Measurements from ENCODE around the gene TDRD1. TPM values are rescaled to one million over a fixed set of nuclear protein-coding genes. Genes with fewer than 3 reads are reported as not detected.
"Not testable (repeated sequence)": the region's sequence is repeated elsewhere in the genome, so short reads cannot be mapped to it uniquely, and the experiment has no call there.

Gene TDRD1
- total RNA-seq, 1 donor from 2014 or later = 0.53 TPM

DNA sequence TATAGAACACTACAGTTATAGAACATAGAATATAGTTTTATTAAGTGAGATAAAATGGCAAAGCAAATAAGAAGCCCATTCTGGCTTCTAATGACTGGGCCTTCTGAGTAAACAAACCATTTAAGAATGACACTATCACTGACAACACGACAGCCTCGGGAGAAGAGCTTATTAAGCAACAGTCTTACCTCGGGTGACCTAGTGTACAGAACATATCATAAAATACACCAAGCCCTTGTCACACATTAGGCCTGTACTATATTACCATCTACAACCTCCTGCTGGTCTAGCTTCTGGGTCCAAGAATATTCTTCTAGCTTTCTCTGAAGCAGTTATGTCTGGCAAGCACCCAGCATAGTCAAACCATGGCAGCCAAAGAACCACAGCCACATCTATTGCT is 37.1 kb upstream of the TDRD1 start:
- no peak overlapping the region for H3K4me3 ChIP-seq
- no peaks in the 10 kb centered on the region for H3K9me3 ChIP-seq
- intact Hi-C loops (cut with DNase I) = loop anchor here (10.0 kb wide), 1 partner anchor 283 kb away; no protein-coding TSS in a partner anchor
- no peak overlapping the region for H3K27ac ChIP-seq
- H3K27me3 ChIP-seq = no peaks in the 10 kb centered on the region
- TF ChIP-seq CTCF (IDR thresholded peaks at IDR 0.05) = no peak
- DNase-seq (ENCODE audit: low spot score in 2 of 2) = no peak
- no peaks in the 10 kb centered on the region for H3K4me1 ChIP-seq
- H3K36me3 ChIP-seq = peaks cover 17 to 44% of the 10 kb centered on the region in 2 donors

DNA sequence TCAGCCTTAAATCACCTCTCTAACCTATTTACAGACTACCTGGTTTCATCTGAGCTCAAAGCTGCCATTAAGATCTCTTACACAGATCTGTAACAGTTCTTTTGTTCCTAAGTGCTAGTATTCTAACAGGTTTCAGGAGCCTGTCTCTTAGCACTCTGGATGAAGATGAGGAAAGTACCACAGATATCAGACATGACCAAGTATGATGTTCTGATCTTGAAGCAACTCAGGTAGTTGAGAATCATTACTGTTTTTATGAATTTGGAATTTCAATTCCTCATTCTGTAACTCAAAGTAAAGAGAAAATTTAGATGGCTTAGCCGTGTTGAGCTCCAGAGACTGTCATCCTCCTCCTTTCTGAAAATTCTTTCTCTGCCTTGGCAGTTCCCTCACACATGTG is 36.0 kb upstream of the TDRD1 start:
- TF ChIP-seq CTCF (IDR thresholded peaks at IDR 0.05) = no peak
- no peak for DNase-seq (ENCODE audit: low spot score in 2 of 2)
- H3K4me3 ChIP-seq = no peak overlapping the region
- H3K36me3 ChIP-seq = peaks cover 17 to 47% of the 10 kb centered on the region in 2 donors
- H3K4me1 ChIP-seq = no peaks in the 10 kb centered on the region
- H3K27ac ChIP-seq = no peak overlapping the region
- no peaks in the 10 kb centered on the region for H3K27me3 ChIP-seq
- no peaks in the 10 kb centered on the region for H3K9me3 ChIP-seq
- intact Hi-C loops (cut with DNase I) = loop anchor here (10.0 kb wide), 1 partner anchor 282 kb away; no protein-coding TSS in a partner anchor

DNA sequence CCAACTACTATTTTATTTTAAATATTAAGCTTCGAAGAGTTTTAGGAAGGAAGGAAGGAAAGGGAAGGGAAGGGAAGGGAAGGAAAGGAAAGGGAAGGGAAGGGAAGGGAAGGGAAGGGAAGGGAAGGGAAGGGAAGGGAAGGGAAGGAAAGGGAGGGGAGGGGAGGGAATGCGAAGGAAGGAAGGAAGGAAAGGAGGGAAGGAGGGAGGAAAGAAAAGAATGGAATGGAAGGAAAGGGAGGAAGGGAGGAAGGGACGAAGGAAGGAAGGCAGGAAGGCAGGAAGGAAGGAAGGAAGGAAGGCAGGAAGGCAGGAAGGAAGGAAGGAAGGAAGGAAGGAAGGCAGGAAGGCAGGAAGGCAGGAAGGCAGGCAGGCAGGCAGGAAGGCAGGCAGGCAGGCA is 29.7 kb upstream of the TDRD1 start:
- intact Hi-C loops (cut with DNase I) = loop anchor here (10.0 kb wide), 1 partner anchor 275 kb away; no protein-coding TSS in a partner anchor
- peaks cover 12 to 39% of the 10 kb centered on the region in 2 donors for H3K36me3 ChIP-seq
- H3K27me3 ChIP-seq; H3K4me3 ChIP-seq; DNase-seq (ENCODE audit: low spot score in 2 of 2); H3K27ac ChIP-seq; H3K4me1 ChIP-seq; H3K9me3 ChIP-seq: not testable (repeated sequence)

DNA sequence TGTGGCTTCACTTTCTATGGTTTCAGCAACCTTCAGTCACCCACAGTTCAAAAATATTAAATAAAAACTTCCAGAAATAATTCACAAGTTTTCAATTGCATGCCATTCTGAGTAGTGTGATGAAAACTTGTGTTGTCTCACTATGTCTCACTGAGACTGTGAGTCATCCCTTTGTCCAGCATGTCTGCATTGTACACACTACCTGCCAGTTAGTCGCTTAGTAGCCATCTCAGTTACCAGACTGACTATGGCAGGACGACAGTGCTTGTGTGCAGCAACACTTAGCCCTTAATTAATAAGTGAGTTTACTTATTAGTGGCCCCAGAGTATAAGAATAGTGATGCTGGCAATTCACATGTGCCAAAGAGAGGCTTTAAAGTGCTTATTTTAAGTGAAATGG is 27.7 kb upstream of the TDRD1 start:
- Histone ChIP-seq H3K36me3 (peaks cover 21 to 42% of the 10 kb centered on the region in 2 donors), H3K9me3 (no peaks in the 10 kb centered on the region), H3K27me3 (no peaks in the 10 kb centered on the region), H3K27ac (no peak overlapping the region), H3K4me3 (no peak overlapping the region), H3K4me1 (no peaks in the 10 kb centered on the region)
- no peak for DNase-seq (ENCODE audit: low spot score in 2 of 2)
- intact Hi-C loops (cut with DNase I) = no loop called here
- no peak for TF ChIP-seq CTCF (IDR thresholded peaks at IDR 0.05)

DNA sequence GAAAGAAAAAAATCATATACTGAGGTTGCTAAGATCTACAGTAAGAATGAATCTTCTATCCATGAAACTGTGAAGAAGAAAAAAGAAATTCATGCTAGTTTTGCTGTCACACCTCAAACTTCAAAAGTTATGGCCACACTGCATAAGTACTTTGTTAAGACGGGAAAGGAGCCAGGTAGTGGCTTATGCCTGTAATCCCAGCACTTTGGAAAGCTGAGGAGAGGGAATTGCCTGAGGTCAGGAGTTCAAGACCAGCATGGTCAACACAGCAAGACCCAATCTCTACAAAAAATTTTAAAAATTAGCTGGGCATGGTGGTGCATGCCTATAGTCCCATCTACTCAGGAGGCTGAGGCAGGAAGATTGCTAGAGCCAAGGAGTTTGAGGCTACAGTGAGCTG is 27.3 kb upstream of the TDRD1 start:
- Histone ChIP-seq H3K36me3 (peaks cover 21 to 43% of the 10 kb centered on the region in 2 donors), H3K27ac (no peak overlapping the region), H3K4me1 (no peaks in the 10 kb centered on the region), H3K4me3 (no peak overlapping the region), H3K9me3 (no peaks in the 10 kb centered on the region), H3K27me3 (no peaks in the 10 kb centered on the region)
- intact Hi-C loops (cut with DNase I) = no loop called here
- no peak for DNase-seq (ENCODE audit: low spot score in 2 of 2)
- TF ChIP-seq CTCF (IDR thresholded peaks at IDR 0.05) = no peak

GRCh38 chr10:114157912-114158311 is 21.2 kb upstream of the TDRD1 start:
- intact Hi-C loops (cut with DNase I) = no loop called here
- H3K4me1 ChIP-seq = no peaks in the 10 kb centered on the region
- no peaks in the 10 kb centered on the region for H3K27me3 ChIP-seq

More at GRCh38 chr10:114157912-114158311, 21.2 kb upstream of the TDRD1 start:
- no peak overlapping the region for H3K27ac ChIP-seq
- DNase-seq (ENCODE audit: low spot score in 2 of 2) = no peak
- no peak for TF ChIP-seq CTCF (IDR thresholded peaks at IDR 0.05)
- no peak overlapping the region for H3K4me3 ChIP-seq
- H3K9me3 ChIP-seq = no peaks in the 10 kb centered on the region
- peaks cover 13 to 38% of the 10 kb centered on the region in 2 donors for H3K36me3 ChIP-seq
